NCI-H1694 (cell line): ENCODE data around the gene BMF.
"Not testable (repeated sequence)": the region's sequence is repeated elsewhere in the genome, so short reads cannot be mapped to it uniquely, and the experiment has no call there.

Experiments used
- DNase-seq: peaks from one replicate; lab custom pipeline; 2025; lab: John Stamatoyannopoulos, UW

Gene BMF

GRCh38 chr15:40087991-40088928, 20.4 kb downstream of the BMF start:
- no peak for DNase-seq

DNA sequence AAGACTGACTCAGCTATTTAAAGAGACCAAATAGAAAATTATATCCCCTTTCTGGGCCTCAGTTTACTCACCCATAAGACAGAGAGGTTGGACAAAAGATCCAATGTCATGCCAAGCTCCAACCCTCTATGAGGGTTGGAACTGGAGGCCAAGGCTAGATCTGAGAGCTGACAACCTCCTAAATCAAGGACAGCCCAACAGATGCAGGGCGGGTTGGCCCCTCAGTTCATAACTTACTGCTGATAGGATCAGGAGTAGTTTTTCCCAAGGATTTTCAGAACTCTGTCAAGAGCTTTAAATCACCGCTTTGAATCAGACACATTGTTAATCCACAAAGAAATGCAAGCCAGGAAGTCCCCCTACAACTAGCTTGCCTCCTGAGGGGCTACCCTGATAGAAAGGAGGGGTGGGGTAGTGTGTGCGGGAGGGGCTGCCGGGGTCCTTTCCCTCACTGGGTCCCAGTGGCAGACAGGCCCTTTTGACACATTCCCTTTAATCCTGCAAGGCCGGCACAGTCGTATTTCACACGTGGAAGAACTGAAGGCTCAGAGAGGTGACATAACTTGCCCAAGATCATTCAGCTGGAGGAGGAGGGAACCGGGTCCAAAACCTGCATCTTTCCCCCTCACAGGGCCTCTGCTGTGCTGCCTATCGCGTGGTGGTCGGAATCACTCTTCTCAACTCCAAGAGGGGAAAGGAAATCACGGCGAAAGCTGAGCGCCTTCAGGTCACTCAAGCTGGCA, 21.4 kb downstream of the BMF start:
- no peak for DNase-seq

- DNase-seq, result no peak
Observed at GRCh38 chr15:40085266-40085665, 23.4 kb downstream of the BMF start.

- no peak for DNase-seq
Observed at GRCh38 chr15:40084650-40085049, 24.0 kb downstream of the BMF start.

GRCh38 chr15:40082195-40082883, 26.3 kb downstream of the BMF start:
- DNase-seq, result no peak

DNA sequence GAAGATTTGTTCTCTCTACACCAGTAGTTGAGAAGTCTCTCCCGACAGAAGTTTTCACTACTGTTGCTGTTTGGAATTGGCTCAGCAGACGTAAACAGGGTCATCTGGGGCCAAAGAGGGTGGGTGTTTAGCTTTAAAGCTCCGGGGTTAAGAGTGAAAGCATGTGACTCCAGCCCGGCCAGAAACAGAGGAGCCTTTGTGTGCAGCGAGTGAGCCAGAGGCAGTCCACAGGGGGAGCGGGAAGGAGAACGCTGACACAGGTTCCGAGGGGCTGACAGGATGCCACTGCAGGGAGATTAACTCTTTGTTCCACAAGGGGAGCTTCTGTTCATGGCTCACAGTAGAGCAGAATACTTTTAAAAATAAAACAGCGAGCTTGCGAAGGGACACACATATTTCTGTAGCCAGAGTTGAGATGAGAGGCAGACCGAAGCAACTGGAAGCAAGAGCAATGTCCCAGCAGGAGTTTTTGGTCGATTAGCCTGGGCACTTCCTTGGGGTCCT, 26.9 kb downstream of the BMF start:
- DNase-seq, result no peak

DNA sequence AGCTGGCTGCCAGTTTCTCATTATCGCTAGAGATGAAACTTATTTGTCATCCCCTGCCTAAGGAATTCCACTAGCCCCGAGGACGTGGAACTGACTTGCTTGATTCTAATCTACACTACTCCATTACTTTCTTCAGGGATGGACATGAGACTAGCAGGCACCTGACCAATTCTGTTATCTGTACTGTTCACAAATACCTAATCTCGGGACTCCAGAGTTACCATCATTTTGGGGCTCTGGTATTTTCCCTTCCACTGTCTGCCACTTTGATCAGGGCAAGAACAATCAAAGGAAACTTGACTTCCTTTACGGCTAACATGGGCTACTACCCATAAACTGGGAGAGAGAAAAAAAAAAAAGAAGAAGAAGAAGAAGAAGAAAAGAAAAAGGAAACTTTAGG, 27.8 kb downstream of the BMF start:
- DNase-seq, result no peak

DNA sequence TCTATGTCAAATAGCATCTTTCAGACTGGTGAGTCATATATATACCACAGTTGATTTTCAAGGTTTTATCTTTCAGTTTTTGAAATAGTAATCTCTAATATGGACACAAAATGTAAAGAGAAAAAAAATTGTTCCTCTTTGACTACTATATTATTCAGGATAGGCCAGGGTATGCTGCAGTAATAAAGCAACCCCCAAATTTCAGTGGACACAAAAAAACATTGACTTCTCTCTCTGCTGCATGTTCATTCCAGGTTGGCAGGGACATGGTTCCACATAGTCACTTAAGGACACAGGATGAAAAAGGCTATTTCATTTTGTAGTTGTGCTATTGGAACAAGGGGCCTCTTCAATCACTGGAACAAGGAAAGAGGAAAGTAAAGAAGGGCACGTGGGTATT, 28.6 kb downstream of the BMF start:
- DNase-seq, result no peak

DNA sequence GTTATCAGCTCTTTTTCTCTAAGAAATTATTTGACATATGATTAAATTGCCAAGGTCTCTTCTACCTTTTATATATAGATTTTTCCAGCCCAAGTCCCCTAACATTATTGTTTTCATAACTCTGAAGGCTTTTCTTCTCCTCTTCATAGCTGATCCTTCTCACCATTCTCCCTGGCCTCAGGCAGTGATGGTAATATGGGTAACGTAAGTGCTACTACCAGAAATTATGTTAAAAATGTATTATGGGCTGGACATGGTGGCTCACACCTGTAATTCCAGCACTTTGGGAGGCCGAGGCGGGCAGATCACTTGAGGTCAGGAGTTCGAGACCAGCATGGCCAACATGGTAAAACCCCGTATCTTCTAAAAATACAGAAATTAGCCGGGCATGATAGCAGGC, 29.2 kb downstream of the BMF start:
- no peak for DNase-seq

DNA sequence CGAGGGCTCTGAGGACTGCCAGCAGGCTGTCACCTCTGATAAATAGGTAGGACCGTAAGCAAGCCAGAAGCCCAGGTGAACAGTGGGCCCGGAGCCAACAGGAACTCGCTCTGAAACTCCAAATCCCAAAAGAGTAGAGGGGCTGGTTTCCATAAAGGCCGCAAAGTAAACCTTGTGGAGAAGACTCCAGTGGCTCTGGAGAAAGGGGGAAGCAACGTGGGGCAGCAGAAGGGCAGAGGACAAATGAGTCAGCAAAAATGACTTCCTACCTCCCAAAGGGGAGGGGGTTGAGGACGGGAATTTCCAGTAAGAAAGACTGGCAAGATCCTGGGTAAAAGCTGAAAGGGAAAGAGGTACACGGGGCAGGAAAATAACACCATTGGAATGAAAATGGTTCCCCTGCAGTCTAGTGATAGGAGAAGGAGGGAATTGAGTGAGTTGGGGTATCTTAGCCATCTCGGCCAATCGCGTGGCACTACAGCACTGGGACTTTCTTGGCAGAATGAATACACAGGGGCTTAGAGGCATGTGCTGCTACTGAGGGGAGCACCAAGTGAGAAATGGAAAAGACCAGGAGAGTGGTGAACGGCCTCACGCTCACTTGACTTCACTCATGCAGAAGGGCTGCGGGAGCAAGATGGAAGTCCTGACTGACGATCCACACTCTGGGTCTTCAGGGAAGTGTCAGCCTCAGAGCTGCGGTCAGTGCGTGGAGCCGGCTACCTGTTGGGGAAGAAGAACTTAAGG, 33.2 kb downstream of the BMF start:
- no peak for DNase-seq

DNA sequence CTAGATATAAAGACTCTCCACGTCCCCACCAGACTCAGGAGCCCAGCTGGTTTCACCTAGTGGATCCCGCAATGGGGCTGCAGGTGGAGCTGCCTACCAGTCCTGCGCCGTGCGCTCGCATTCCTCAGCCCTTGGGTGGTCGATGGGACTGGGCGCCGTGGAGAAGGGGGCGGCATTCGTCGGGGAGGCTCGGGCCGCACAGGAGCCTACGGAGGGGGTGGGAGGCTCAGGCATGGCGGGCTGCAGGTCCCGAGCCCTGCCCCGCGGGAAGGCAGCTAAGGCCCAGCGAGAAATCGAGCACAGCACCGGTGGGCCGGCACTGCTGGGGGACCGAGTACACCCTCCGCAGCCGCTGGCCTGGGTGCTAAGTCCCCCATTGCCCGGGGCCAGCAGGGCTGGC, 34.0 kb downstream of the BMF start:
- DNase-seq, result not testable (repeated sequence)

DNA sequence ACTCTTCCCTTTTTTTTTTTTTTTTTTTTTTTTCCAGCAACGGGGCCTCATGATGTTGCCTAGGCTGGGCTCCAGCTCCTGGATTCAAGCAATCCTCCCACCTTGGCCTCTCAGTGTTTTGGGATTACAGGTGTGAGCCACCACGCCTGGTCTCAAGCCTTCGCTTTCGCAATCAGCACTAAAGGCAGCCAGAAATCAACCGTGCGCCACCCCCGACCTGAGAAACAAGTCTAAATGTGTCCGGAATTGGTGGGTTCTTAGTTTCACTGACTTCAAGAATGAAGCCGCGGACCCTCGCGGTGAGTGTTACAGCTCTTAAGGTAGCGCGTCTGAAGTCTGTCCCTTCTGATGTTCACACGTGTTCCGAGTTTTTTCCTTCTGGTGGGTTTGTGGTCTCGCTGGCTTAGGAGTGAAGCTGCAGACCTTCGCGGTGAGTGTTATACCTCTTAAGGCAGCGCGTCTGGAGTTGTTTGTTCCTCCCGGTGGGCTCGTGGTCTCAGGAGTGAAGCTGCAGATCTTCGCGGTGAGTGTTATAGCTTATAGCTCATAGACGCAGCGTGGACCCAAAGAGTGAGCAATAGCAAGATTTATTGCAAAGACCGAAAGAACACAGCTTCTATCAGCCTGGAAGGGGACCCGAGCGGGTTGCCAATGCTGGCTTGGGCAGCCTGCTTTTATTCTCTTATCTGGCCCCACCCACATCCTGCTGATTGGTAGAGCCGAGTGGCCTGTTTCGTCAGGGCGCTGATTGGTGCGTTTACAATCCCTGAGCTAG, 34.8 kb downstream of the BMF start:
- not testable (repeated sequence) for DNase-seq

GRCh38 chr15:40072216-40072990, 36.3 kb downstream of the BMF start:
- DNase-seq, result no peak

- no peak for DNase-seq
Observed at GRCh38 chr15:40070608-40071218, 38.0 kb downstream of the BMF start.

GRCh38 chr15:40070166-40070557, 38.5 kb downstream of the BMF start:
- DNase-seq, result no peak

- DNase-seq, result peak; percentile 85
Observed at GRCh38 chr15:40069178-40070165, 39.2 kb downstream of the BMF start.

- DNase-seq, result no peak
Observed at GRCh38 chr15:40067921-40068624, 40.6 kb downstream of the BMF start.

GRCh38 chr15:40066589-40066988, 42.1 kb downstream of the BMF start:
- DNase-seq, result no peak
